ENCODE data around the gene RMP24.

RMP24 gene

GRCh38 chr18:35938562-35938961, 33.9 kb upstream of the RMP24 start:
- no peaks in the 10 kb centered on the region for H4K20me1 ChIP-seq (ENCODE audit: control insufficient read depth, extremely low read depth, insufficient read depth, low read length)
- H3K36me3 ChIP-seq (ENCODE audit: control insufficient read depth, insufficient read depth, low read length), result no peaks in the 10 kb centered on the region
- no peak overlapping the region for H2AFZ ChIP-seq (ENCODE audit: low read length)
- H3K27me3 ChIP-seq (ENCODE audit: control insufficient read depth, insufficient read depth, low read length), result no peaks in the 10 kb centered on the region
- no peaks in the 10 kb centered on the region for H3K79me2 ChIP-seq (ENCODE audit: control insufficient read depth, insufficient read depth, low read length)
- no peak overlapping the region for H3K4me3 ChIP-seq (replicated peaks in 1 of 4; ENCODE audit: control extremely low read depth in 1 of 4, insufficient read depth in 1 of 4, low read depth in 3 of 4, low read length in 4 of 4)
- TF ChIP-seq EZH2 (IDR thresholded peaks at IDR 0.05; ENCODE audit: low read length, missing control alignments) (no peak), CTCF (conservative IDR thresholded peaks at IDR 0.05 in 1 of 2, IDR thresholded peaks at IDR 0.05 in 1 of 2; ENCODE audit: low read depth in 1 of 2, low read length in 2 of 2) (no peak)
- no peaks in the 10 kb centered on the region for H3K9me3 ChIP-seq (ENCODE audit: control insufficient read depth, insufficient read depth, low read depth, low read length)
- H3K27ac ChIP-seq (ENCODE audit: insufficient read depth, low read length), result no peak overlapping the region
- no peak overlapping the region for H3K4me2 ChIP-seq (ENCODE audit: extremely low read depth, insufficient read depth, low read length)
- no peak overlapping the region for H3K9ac ChIP-seq (ENCODE audit: insufficient read depth, low read length)
- peak in 1 of 2 donors; percentile 25 for DNase-seq (ENCODE audit: low read depth in 2 of 2)
- no peaks in the 10 kb centered on the region for H3K4me1 ChIP-seq (ENCODE audit: control insufficient read depth, extremely low read depth, insufficient read depth, low read length)

- H4K20me1 ChIP-seq (ENCODE audit: control insufficient read depth, extremely low read depth, insufficient read depth, low read length), result no peaks in the 10 kb centered on the region
- no peak for DNase-seq (ENCODE audit: low read depth in 2 of 2)
- H2AFZ ChIP-seq (ENCODE audit: low read length), result no peak overlapping the region
- H3K4me1 ChIP-seq (ENCODE audit: control insufficient read depth, extremely low read depth, insufficient read depth, low read length), result no peaks in the 10 kb centered on the region
- no peaks in the 10 kb centered on the region for H3K9me3 ChIP-seq (ENCODE audit: control insufficient read depth, insufficient read depth, low read depth, low read length)
- no peaks in the 10 kb centered on the region for H3K27me3 ChIP-seq (ENCODE audit: control insufficient read depth, insufficient read depth, low read length)
- H3K4me2 ChIP-seq (ENCODE audit: extremely low read depth, insufficient read depth, low read length), result no peak overlapping the region
- no peaks in the 10 kb centered on the region for H3K36me3 ChIP-seq (ENCODE audit: control insufficient read depth, insufficient read depth, low read length)
- no peak for TF ChIP-seq EZH2 (IDR thresholded peaks at IDR 0.05; ENCODE audit: low read length, missing control alignments)
- TF ChIP-seq CTCF (conservative IDR thresholded peaks at IDR 0.05 in 1 of 2, IDR thresholded peaks at IDR 0.05 in 1 of 2; ENCODE audit: low read depth in 1 of 2, low read length in 2 of 2), result peak; percentile 2 to 27
- no peak overlapping the region for H3K4me3 ChIP-seq (replicated peaks in 1 of 4; ENCODE audit: control extremely low read depth in 1 of 4, insufficient read depth in 1 of 4, low read depth in 3 of 4, low read length in 4 of 4)
- no peak overlapping the region for H3K27ac ChIP-seq (ENCODE audit: insufficient read depth, low read length)
- no peak overlapping the region for H3K9ac ChIP-seq (ENCODE audit: insufficient read depth, low read length)
- H3K79me2 ChIP-seq (ENCODE audit: control insufficient read depth, insufficient read depth, low read length), result no peaks in the 10 kb centered on the region
These were observed 33.3 kb upstream of the RMP24 start for GRCh38 chr18:35939138-35939537.

GRCh38 chr18:35941299-35941698, 31.2 kb upstream of the RMP24 start:
- DNase-seq (ENCODE audit: low read depth in 2 of 2), result peak in 1 of 2 donors; percentile 6
- Histone ChIP-seq H4K20me1 (ENCODE audit: control insufficient read depth, extremely low read depth, insufficient read depth, low read length) (no peaks in the 10 kb centered on the region), H3K4me1 (ENCODE audit: control insufficient read depth, extremely low read depth, insufficient read depth, low read length) (no peaks in the 10 kb centered on the region), H3K4me2 (ENCODE audit: extremely low read depth, insufficient read depth, low read length) (no peak overlapping the region), H2AFZ (ENCODE audit: low read length) (no peak overlapping the region), H3K79me2 (ENCODE audit: control insufficient read depth, insufficient read depth, low read length) (no peaks in the 10 kb centered on the region), H3K4me3 (replicated peaks in 1 of 4; ENCODE audit: control extremely low read depth in 1 of 4, insufficient read depth in 1 of 4, low read depth in 3 of 4, low read length in 4 of 4) (no peak overlapping the region), H3K36me3 (ENCODE audit: control insufficient read depth, insufficient read depth, low read length) (no peaks in the 10 kb centered on the region), H3K27me3 (ENCODE audit: control insufficient read depth, insufficient read depth, low read length) (no peaks in the 10 kb centered on the region), H3K27ac (ENCODE audit: insufficient read depth, low read length) (no peak overlapping the region), H3K9ac (ENCODE audit: insufficient read depth, low read length) (no peak overlapping the region), H3K9me3 (ENCODE audit: control insufficient read depth, insufficient read depth, low read depth, low read length) (no peaks in the 10 kb centered on the region)
- TF ChIP-seq EZH2 (IDR thresholded peaks at IDR 0.05; ENCODE audit: low read length, missing control alignments) (no peak), CTCF (conservative IDR thresholded peaks at IDR 0.05 in 1 of 2, IDR thresholded peaks at IDR 0.05 in 1 of 2; ENCODE audit: low read depth in 1 of 2, low read length in 2 of 2) (no peak)
